ENCODE results near the gene MST1R.
"Not testable (repeated sequence)": the region's sequence is repeated elsewhere in the genome, so short reads cannot be mapped to it uniquely, and the experiment has no call there.

The MST1R gene

DNA sequence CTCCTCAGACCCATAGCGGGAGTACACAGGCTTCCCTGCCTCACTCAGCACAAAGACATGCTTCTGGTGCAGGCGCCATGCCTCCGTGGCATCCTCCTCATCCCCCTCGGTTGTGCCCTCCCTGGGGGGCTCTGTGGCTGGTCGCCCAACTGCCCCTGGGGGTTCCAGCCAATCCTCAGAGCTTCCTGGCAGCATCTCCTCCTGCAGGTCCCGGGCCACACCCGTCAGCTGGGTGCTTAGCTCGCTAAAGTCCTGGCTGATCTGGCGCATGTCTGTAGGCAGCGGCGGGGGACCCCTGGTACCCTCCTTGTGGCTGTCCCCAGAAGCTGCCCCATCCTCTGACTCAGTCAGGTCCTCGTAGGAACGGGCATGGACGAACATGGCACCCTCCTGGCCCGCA is 7.9 kb upstream of the MST1R start:
- DNase-seq (ENCODE audit: low spot score) = no peak

- no peak for DNase-seq (ENCODE audit: low spot score)
These were observed 7.4 kb upstream of the MST1R start for GRCh38 chr3:49911124-49911420.

DNA sequence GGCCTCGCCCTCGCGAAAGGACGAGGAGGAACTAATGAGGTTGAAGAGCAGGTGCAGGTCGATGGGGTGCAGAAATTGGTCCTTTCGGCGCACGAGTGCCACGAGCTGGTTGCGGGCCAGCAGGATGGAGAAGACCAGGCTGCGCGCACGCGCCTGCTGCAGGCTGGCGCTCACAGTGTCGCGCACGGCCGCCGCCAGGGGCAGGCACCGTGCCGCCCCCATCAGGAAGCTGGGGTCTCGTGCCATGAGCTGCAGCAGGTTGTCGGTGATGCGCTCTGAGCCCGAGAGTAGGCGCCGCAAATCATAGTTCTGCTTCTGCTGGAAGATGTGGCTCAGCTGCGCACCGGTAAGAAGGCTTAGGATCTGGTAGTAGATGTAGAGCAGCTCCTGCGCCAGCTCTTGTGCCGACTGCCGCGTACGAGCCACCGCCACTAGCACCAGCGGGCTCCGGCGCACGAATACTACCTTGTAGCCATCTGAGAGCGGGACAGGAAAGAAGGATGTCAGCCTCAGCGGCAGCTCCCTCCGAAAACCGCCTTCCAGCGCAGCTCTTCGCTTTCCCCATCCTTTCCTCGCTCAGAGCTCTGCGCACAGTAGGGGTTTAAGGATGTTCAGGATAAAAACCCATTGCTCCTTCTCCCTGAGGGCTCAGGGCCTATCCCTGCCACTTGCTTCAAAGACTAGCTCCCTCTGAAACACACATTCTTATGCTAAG is 6.9 kb upstream of the MST1R start:
- DNase-seq (ENCODE audit: low spot score) = no peak

- DNase-seq (ENCODE audit: low spot score) = no peak
These were observed 4.9 kb upstream of the MST1R start for GRCh38 chr3:49908373-49909199.

DNA sequence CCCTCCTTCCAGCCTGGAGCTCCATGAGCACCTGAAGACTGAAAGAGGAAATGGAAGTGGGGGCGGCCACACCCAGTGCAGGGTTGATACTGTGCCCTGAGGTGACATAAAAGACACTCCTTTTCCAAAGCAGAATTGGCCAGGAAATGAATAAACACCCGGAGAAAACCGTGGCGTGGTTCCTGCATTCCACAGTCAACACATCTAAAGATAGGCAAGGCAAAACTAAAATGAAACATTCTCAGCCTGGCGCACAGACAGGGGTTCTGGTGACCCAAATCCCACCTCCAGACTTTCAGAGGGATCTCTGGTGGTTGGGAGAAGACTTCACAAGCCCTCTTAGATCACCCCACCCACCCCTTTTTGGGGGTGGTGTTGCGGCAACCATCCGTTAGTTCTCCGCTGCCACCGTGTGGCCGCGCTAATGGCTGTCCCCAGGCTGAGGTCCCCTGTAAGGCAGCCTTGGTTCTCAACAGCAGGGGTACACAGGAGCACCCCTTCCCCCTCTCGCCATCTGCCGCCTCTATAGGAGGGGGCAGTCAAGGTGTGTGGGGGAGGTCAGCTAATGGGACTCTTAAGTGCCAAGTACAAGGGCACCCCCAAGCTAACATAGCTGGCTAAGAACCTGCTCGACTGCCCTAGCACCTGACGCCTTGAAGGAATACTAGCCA is 2.5 kb upstream of the MST1R start:
- DNase-seq (ENCODE audit: low spot score) = peak; percentile 88

DNA sequence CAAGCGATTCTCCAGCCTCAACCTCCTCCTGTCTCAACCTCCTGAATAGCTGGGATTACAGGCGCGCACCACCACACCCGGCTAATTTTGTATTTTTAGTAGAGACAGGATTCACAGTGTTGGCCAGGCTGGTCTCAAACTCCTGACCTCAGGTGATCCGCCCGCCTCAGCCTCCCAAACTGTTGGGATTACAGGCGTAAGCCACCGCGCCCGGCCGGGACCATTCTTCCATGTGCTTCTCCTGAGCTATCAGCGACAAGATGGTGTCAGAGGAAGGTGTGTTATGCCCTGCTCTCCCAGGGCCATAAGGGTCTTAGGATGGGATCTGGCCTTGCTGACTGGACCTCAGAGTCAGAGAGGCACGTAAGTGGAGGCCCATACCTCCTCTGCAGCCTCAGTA is 775 bp upstream of the MST1R start:
- DNase-seq (ENCODE audit: low spot score) = not testable (repeated sequence)

- no peak for DNase-seq (ENCODE audit: low spot score)
These were observed 945 bp downstream of the MST1R start for GRCh38 chr3:49902511-49903345.

- no peak for DNase-seq (ENCODE audit: low spot score)
These were observed 2.0 kb downstream of the MST1R start for GRCh38 chr3:49901366-49902339.

DNA sequence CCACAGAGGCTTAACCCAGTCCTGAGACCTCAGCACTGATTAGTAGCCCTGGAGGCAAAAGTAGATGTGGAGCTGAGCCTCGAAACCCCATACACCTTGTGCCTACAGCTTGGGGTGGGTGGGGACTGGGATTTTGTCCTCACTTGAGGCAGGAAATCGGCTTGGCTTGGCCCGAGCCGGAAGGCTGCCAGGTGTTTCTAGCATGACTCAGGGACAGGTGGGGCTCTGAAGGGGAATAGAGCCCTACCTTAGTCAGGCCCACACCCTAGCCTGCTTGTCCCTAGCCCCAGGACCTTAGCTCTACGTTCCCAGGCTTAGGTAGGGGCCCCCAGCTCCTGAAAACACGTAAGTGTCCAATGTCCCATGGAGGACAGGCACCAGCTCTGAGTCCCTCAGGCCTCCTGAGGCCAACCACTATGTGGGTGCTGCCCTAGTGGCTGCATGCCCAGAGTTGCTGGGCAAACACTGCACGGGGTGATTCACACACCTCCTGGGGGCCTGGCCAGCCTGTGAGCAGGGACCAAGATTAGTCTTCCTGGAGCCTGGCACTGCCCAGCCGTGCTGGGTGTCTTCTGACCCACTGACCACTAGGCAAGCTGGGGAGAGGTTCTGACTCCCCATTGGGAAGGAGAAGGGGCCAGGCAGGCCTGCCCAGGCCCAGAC is 3.1 kb downstream of the MST1R start:
- DNase-seq (ENCODE audit: low spot score) = no peak

DNA sequence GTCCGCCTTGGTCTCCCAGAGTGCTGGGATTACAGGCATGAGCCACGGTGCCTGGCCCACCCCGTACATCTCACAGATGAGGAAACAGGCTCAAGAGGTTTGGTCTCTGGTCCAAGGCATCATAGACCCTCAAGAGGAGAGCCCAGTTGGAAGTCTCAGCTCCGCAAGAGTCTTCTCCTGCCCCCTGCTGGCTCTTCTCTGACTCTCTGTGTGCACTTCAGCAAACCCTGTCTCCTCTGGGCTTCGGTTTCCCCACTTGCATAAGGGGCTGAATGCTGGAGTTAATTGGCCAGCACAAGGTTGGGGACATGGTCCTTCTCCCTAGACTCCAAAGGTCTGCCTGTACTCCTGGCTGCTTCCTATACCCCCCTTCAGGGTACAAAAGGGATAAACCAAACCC is 3.9 kb downstream of the MST1R start:
- peak; percentile 83 for DNase-seq (ENCODE audit: low spot score)

GRCh38 chr3:49898991-49899390 is 4.7 kb downstream of the MST1R start:
- no peak for DNase-seq (ENCODE audit: low spot score)

DNA sequence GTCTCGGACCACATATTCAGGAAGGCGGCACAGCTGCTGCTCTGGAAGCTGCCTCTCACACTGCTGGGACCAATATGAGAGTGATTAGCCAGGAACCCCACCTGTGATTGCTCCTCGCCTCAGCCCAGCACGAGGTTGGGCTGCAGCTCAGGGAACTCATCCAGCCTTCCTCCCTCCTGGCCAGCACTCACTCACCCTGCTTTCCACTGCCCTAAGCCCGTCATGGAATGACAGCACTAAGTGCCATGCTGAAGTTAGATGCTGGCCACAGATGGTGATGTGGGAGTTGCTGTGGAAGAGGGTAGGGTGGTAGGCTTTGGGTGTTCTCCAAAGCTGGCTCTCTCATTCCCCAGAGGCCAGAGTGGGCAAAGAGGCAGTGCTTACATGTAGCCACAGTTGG is 7.3 kb downstream of the MST1R start:
- DNase-seq (ENCODE audit: low spot score) = no peak

DNA sequence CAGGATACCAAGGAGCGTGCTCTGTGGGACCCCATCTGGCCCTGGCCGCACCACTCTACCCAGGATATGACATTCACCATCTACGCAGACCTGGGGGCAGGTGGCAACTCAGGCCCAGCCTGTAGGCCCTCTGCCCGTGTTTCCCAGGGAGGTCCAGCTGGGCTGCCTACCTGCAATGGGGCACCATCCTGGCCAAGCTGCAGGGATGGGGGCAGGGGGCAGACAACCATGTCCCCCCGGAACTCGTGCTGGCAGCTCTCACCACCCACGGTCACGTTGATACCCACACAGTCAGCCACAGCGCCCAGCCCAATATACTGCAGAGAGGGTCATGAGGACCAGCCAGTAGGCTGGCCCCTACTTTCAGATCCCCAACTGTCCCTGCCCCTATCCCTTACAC is 7.9 kb downstream of the MST1R start:
- no peak for DNase-seq (ENCODE audit: low spot score)

GRCh38 chr3:49889296-49889695 is 14.4 kb downstream of the MST1R start:
- DNase-seq (ENCODE audit: low spot score) = no peak

GRCh38 chr3:49886922-49887265 is 16.8 kb downstream of the MST1R start:
- DNase-seq (ENCODE audit: low spot score) = no peak

GRCh38 chr3:49883998-49884397 is 19.7 kb downstream of the MST1R start:
- DNase-seq (ENCODE audit: low spot score) = no peak

DNA sequence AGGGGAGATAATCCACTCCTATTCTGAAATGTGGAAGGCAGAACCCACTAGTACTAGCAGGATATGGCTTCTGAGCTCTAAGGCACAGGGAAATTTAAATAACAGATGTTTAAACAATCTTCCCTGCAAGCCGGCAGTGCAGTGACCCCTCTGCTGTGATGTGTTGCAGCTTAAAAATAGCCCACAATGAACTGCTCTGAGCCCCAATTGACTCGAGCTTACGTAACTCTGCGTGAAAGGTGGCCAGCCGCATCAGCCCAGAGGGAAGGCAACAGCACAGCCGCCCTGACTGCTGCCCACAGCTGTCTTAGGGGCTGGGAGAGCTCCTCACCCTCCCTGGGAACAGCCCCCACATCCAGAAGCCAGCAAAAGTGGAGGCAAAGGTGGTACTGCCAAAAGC is 21.5 kb downstream of the MST1R start:
- no peak for DNase-seq (ENCODE audit: low spot score)

DNA sequence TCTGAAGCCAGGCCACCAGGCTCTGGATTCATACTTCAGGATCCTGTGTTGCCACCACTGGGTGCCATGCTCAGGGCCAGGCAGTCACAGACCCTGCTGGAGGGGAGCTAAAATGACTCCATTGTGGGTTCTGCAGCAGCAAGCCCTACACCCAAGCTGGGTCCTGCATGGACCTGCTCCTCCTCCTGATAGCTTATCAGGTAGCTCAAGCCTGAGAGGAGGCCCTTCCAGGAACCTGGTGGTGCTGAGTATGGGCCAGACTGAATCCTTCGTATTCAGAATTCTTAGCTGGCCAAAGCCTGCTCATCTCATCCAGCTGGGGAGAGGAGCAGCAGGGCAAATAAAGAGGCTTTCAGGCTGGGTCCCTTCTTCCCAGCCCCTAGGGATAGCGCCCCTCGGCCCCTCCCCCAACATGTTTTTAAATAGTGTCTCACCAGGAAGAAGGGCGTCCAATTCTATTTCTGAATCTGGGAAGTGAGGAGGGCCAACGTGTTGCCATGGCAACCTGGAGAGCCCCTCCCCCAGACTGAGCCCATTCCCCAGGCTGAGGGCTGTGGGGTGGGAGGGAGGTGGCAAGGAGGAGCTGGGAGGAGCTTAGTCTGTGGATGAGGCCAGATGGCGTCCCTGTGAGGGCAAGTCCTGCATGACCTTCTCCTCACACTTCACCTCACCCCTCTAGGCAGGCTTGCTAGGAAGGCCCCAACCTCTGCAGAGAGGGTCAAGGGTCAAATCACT is 22.9 kb downstream of the MST1R start:
- DNase-seq (ENCODE audit: low spot score) = no peak

GRCh38 chr3:49879721-49880120 is 24.0 kb downstream of the MST1R start:
- DNase-seq (ENCODE audit: low spot score) = no peak

GRCh38 chr3:49878686-49879085 is 25.0 kb downstream of the MST1R start:
- DNase-seq (ENCODE audit: low spot score) = no peak
